Left cardiac atrium (tissue), 4 donors: Measurements from ENCODE around the gene SIDT2. TPM values are rescaled to one million over a fixed set of nuclear protein-coding genes. Genes with fewer than 3 reads are reported as not detected.

Experiments
- ATAC-seq, 2 donors: fragments of 200-7000 bp; cut with Tn5 transposase; one replicate each; pipeline ENCODE4 v1.9.1; 2020; ENCODE audit warnings: mild to moderate bottlenecking in 2 of 2, moderate library complexity in 2 of 2
- DNase-seq: peaks from one replicate; pipeline ENCODE4 v3.0.0-alpha.2; 2020
- intact Hi-C, 2 donors: fragments of 100-400 bp; cut with DNase I; formaldehyde crosslinking; loops; one replicate each; pipeline versions ENCODE4 v1.14.1 to v1.15.1; 2022 to 2023
- total RNA-seq, 2 donors: library from RNA; stranded (reverse); fragmentation: NEBNext Ultra II Directional; extraction: Animal tissue kit (Norgen Biotek cat#: 25700); gene quantifications; one replicate each; pipeline ENCODE4 v1.2.1, GENCODE V29; 2021
- donor health status: DM: no; HTN: yes; CAD: no.
- donor health status: DM: no; HTN: yes; CAD: no; lungs with severe emphysema.
- donor health status: DM: yes; HTN: yes; CAD: no.
- donor health status: Dilated cardiomyopathy.

SIDT2 gene
- total RNA-seq, 2 donors from 2014 or later, result 40.8 to 48.5 TPM

- ATAC-seq (no peak), DNase-seq (no peak)
- intact Hi-C loops, result loop anchor here (5.0 to 10.0 kb wide), 4 partner anchors 355 to 445 kb away; partner anchors contain the start of genes APOA5 (in 1 of the 2) and ZPR1 (in 1 of the 2)
Observed at GRCh38 chr11:117229931-117230285, 51.4 kb downstream of the SIDT2 start.

GRCh38 chr11:117230286-117230961 is 51.9 kb downstream of the SIDT2 start:
- no peak for ATAC-seq
- DNase-seq, result no peak
- intact Hi-C loops, result no loop called here

GRCh38 chr11:117230999-117231841 is 52.7 kb downstream of the SIDT2 start:
- DNase-seq (no peak), ATAC-seq (no peak)
- intact Hi-C loops, result no loop called here

GRCh38 chr11:117231842-117232091 is 53.2 kb downstream of the SIDT2 start, which contains the start of gene PCSK7:
Gene PCSK7, minus strand, starts transcription at chr11:117232073. Its CDS starts 2,229 bp downstream, at chr11:117229844.
- DNase-seq (peak; percentile 86), ATAC-seq (no peak)
- intact Hi-C loops, result no loop called here

GRCh38 chr11:117232092-117232878 is 53.7 kb downstream of the SIDT2 start, which contains the start of gene RNF214:
Gene RNF214, plus strand, starts transcription at chr11:117232671. Its CDS starts 1,602 bp downstream, at chr11:117234273.
- intact Hi-C loops, result no loop called here
- ATAC-seq (peak; percentile 92 to 94), DNase-seq (peak; percentile 71)

- intact Hi-C loops, result no loop called here
- DNase-seq (peak; percentile 45), ATAC-seq (peak; percentile 23 to 28)
Observed at GRCh38 chr11:117232911-117233409, 54.4 kb downstream of the SIDT2 start.

- ATAC-seq, result no peak
- no peak for DNase-seq
- intact Hi-C loops, result no loop called here
Observed at GRCh38 chr11:117238221-117238620, 59.7 kb downstream of the SIDT2 start.

- ATAC-seq (no peak), DNase-seq (no peak)
- intact Hi-C loops, result no loop called here
Observed at GRCh38 chr11:117239295-117239694, 60.8 kb downstream of the SIDT2 start.

Other genes starting within 250 kb of the SIDT2 start
- gene SIK3, start 80.3 kb upstream of the SIDT2 start, total RNA-seq, result 10 to 100 TPM; 22.4 to 36.9 TPM
- 10 to 100 TPM; 46.2 to 62.5 TPM for gene PAFAH1B2, start 34.5 kb upstream of the SIDT2 start, total RNA-seq
- 1,000 to 10,000 TPM in 1 of 2 donors, 100 to 1,000 TPM in 1; 829 to 1,367 TPM for gene TAGLN, start 20.6 kb downstream of the SIDT2 start, total RNA-seq
- 10 to 100 TPM; 29.2 to 42.5 TPM for gene PCSK7, start 53.3 kb downstream of the SIDT2 start, total RNA-seq
- 10 to 100 TPM; 20.3 to 21.0 TPM for gene RNF214, start 53.9 kb downstream of the SIDT2 start, total RNA-seq
- 1 to 10 TPM; 6.3 to 8.0 TPM for gene BACE1-AS, start 112.6 kb downstream of the SIDT2 start, total RNA-seq
- gene BACE1, start 137.5 kb downstream of the SIDT2 start, total RNA-seq, result 10 to 100 TPM; 14.6 to 16.3 TPM
- gene CEP164, start 149.1 kb downstream of the SIDT2 start, total RNA-seq, result 1 to 10 TPM; 9.0 to 9.6 TPM